Measurements from ENCODE around the gene ZFYVE21. TPM values are rescaled to one million over a fixed set of nuclear protein-coding genes. Genes with fewer than 3 reads are reported as not detected.

The ZFYVE21 gene
- total RNA-seq, 1 experiment from 2014 or later, result 49.7 TPM

- H4K8ac ChIP-seq (replicated peaks; ENCODE audit: insufficient read length, low read depth, low read length), result no peak overlapping the region
- H3K14ac ChIP-seq (ENCODE audit: insufficient read depth, low read length), result no peak overlapping the region
- H3K79me1 ChIP-seq (ENCODE audit: insufficient read depth, low read depth, low read length, poor library complexity, severe bottlenecking), result no peaks in the 10 kb centered on the region
- H2AK5ac ChIP-seq (ENCODE audit: insufficient read length, low read length), result no peak overlapping the region
- no peak overlapping the region for H3K27ac ChIP-seq (ENCODE audit: insufficient read length, low read depth, low read length)
- H3K4ac ChIP-seq (ENCODE audit: low read depth, low read length), result no peak overlapping the region
- H4K5ac ChIP-seq (ENCODE audit: insufficient read length, low read depth, low read length), result no peak overlapping the region
- Mint-ChIP-seq H3K4me1 (no peaks in the 10 kb centered on the region), H3K27me3 (ENCODE audit: low read depth) (no peaks in the 10 kb centered on the region), H3K36me3 (ENCODE audit: insufficient read depth in 1 of 3, low read depth in 3 of 3) (peaks cover 44 to 90% (median 75%) of the 10 kb centered on the region in 3 experiments; a peak in 6 of 7 replicates), H3K27ac (no peak overlapping the region), H3K9me3 (no peaks in the 10 kb centered on the region), H3K4me3 (no peak overlapping the region)
- H2BK15ac ChIP-seq (ENCODE audit: low read depth, low read length), result no peak overlapping the region
- H2BK120ac ChIP-seq (ENCODE audit: low read depth, low read length, poor library complexity, severe bottlenecking), result no peak overlapping the region
- no peak for TF ChIP-seq CTCF (conservative IDR thresholded peaks at IDR 0.05)
- H3K4me1 ChIP-seq (ENCODE audit: insufficient read depth, low read length), result no peaks in the 10 kb centered on the region
- H2BK20ac ChIP-seq (ENCODE audit: low read depth, low read length, poor library complexity, severe bottlenecking), result no peak overlapping the region
- no peak overlapping the region for H3K56ac ChIP-seq (ENCODE audit: insufficient read length, low read depth, low read length)
- no peak overlapping the region for H3K23ac ChIP-seq (ENCODE audit: insufficient read length, low read depth, low read length)
- H3K4me2 ChIP-seq (ENCODE audit: insufficient read depth, insufficient read length, low read length), result no peak overlapping the region
- H4K91ac ChIP-seq (ENCODE audit: insufficient read length, low read depth, low read length), result no peak overlapping the region
- H3T11ph ChIP-seq (ENCODE audit: low read length), result no peak overlapping the region
- H2AFZ ChIP-seq (ENCODE audit: low read length), result no peak overlapping the region
- H2BK12ac ChIP-seq (ENCODE audit: insufficient read length, low read depth, low read length), result no peak overlapping the region
- no peak overlapping the region for H3K9ac ChIP-seq (ENCODE audit: extremely low read depth, insufficient read length, low read length)
- no peaks in the 10 kb centered on the region for H3K9me3 ChIP-seq (ENCODE audit: control insufficient read depth, low read depth, low read length)
- H3K27me3 ChIP-seq (ENCODE audit: insufficient read depth, low read length), result no peaks in the 10 kb centered on the region
- no peaks in the 10 kb centered on the region for H3K79me2 ChIP-seq (ENCODE audit: insufficient read depth, low read length)
- WGBS (ENCODE audit: extremely low coverage, insufficient read length, low lambda C conversion rate), result no CpG with 5 or more reads among the region's 8 CpGs
- no peaks in the 10 kb centered on the region for H4K20me1 ChIP-seq (ENCODE audit: control insufficient read depth, insufficient read depth, insufficient read length)
- H3K23me2 ChIP-seq (ENCODE audit: insufficient read length, low read depth, low read length, poor library complexity, severe bottlenecking), result no peaks in the 10 kb centered on the region
- H2BK5ac ChIP-seq (ENCODE audit: insufficient read length, low read length), result no peak overlapping the region
- H3K18ac ChIP-seq (ENCODE audit: insufficient read length, low read depth, low read length), result no peak overlapping the region
- DNase-seq, result no peak
These were observed 39.7 kb upstream of the ZFYVE21 start for GRCh38 chr14:103675957-103676356.
